ENCODE measurements around the gene TMEM204. TPM values are rescaled to one million over a fixed set of nuclear protein-coding genes. Genes with fewer than 3 reads are reported as not detected.

TMEM204 gene
- total RNA-seq: 27.7 TPM

DNA sequence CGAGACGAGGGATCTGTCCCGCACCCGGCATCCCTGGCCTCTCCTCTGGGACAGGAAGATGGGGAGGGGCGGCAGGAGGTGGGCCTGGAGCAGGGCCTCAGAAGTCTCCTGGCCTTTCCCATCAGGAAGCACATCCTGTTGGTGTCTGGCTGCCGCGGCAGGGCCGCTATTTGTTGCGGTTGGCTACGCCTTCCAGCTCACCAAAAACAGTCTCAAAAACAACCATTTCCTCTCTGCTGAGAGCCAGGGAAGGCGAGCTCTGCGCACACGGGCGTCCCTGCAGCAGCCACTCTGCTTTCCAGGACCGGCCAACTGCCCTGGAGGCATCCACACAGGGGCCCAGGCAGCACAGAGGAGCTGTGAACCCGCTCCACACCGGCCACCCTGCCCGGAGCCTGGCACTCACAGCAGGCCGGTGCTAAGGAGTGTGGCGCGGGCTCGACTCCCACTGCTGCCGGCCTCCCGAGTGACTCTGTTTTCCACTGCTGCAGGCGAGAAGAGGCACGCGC lies at the start of gene TMEM204:
TSS of gene TMEM204 (plus strand) at position 224 of the 509 bp plus-strand sequence. CDS start 610 bp downstream, outside the sequence.

DNA sequence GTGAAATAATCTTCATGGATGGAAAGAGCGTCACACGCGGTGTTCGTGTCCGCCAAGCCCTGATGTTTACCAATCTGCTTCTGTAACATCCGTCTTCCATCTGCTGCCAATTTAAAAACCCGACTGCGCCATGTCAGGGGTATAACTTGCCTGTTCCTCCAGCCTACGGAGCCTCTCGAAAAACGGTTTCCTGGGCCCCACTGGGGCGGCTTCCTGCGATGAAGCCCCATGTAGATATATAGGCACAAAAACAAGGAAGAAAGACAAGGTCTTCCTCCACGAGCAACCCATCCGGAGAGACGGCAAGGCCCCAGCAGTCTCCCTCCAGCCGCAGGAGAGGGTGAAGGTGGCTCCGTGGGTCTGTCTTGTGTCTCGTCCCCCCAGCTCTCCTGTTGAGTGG lies 44.8 kb upstream of the TMEM204 start, which contains the start of gene PTX4:
TSS of gene PTX4 (minus strand) at position 326 of the 400 bp plus-strand sequence. CDS start at position 291, 35 bp downstream.

DNA sequence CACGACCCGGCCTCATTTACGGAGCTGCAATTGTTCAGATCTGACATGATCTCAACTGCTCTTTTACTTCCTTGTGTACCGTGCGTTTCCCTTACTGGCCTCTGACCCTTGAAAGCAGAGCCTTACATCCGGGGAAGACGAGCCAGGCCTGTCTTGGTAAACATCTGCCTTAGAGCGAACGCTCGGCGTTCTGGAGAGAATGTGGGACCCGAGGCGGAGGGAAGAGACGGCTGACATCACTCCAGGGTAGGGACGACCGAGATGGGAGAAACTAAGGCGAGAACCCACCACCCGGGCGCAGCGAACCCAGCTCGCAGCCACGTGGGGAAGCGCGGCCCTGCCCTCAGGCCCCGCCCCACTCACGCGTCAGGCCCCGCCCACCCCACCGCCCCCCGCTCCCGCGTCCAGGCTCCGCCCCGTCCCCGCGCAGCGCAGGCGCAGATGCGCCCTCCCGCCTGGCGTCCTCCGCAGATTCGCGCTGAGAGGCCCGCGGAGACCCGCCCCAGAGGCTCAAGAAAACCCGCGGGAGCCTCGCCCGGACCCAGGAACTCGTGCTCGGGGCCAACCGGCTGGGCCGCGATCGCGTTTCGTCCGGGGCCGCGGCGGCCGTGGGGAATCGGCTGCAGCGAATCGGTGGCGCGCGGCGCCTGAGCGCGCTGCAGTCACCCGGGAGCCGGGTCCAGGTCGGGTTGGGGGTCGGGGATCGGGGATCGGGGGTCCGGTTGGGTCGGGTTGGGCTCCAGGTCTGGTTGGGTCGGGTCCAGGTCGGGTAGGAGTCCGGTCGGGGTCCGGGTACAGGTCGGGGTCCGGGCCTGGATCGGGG lies 40.3 kb upstream of the TMEM204 start, which contains the start of gene TELO2:
TSS of gene TELO2 (plus strand) at position 438 of the 823 bp plus-strand sequence. CDS start 922 bp downstream, outside the sequence.

Other genes with a start within 250 kb of the TMEM204 start
- gene UBE2I, start 224.0 kb upstream of the TMEM204 start, total RNA-seq: 72.6 TPM
- 12.2 TPM for gene BAIAP3, start 200.0 kb upstream of the TMEM204 start, total RNA-seq
- gene TSR3, start 181.8 kb upstream of the TMEM204 start, total RNA-seq: 50.7 TPM
- 50.2 TPM for gene GNPTG, start 181.7 kb upstream of the TMEM204 start, total RNA-seq
- gene UNKL, start 119.0 kb upstream of the TMEM204 start, total RNA-seq: 43.6 TPM
- gene UQCC4, start 112.9 kb upstream of the TMEM204 start, total RNA-seq: 12.5 TPM
- gene PERCC1, start 102.6 kb upstream of the TMEM204 start, total RNA-seq: not detected
- 2.2 TPM for gene CCDC154, start 89.1 kb upstream of the TMEM204 start, total RNA-seq
- 107 TPM for gene CLCN7, start 58.6 kb upstream of the TMEM204 start, total RNA-seq
- gene PTX4, start 44.7 kb upstream of the TMEM204 start, total RNA-seq: 0.18 TPM
- gene TELO2, start 40.3 kb upstream of the TMEM204 start, total RNA-seq: 48.3 TPM
- 68.0 TPM for gene IFT140, start 78.4 kb downstream of the TMEM204 start, total RNA-seq
- 17.2 TPM for gene CRAMP1, start 78.7 kb downstream of the TMEM204 start, total RNA-seq
- 44.8 TPM for gene JPT2, start 144.6 kb downstream of the TMEM204 start, total RNA-seq
- gene MAPK8IP3, start 172.5 kb downstream of the TMEM204 start, total RNA-seq: 65.9 TPM
- 43.1 TPM for gene NME3, start 237.9 kb downstream of the TMEM204 start, total RNA-seq
- 20.1 TPM for gene EME2, start 239.1 kb downstream of the TMEM204 start, total RNA-seq
- gene MRPS34, start 239.5 kb downstream of the TMEM204 start, total RNA-seq: 63.4 TPM
- 78.3 TPM for gene SPSB3, start 248.9 kb downstream of the TMEM204 start, total RNA-seq
- 70.1 TPM for gene NUBP2, start 249.3 kb downstream of the TMEM204 start, total RNA-seq